ENCODE measurements around the gene MICU2.
A peak's percentile ranks its signal among the peaks of the same experiment; 100 is the strongest.

Gene MICU2

GRCh38 chr13:21603531-21604448 is at the start of gene MICU2:
TSS of gene MICU2 (minus strand) at chr13:21604170. CDS start at chr13:21604148, 22 bp downstream.
- TF ChIP-seq CTCF (conservative IDR thresholded peaks at IDR 0.05; ENCODE audit: low read length) = no peak
- H3K4me3 ChIP-seq (ENCODE audit: low read length) = peak within 1 kb of the TSS; percentile 85
- peak; percentile 92 for DNase-seq (ENCODE audit: low read depth)

GRCh38 chr13:21641629-21642028 is 37.7 kb upstream of the MICU2 start:
- H3K4me3 ChIP-seq (ENCODE audit: low read length) = no peak overlapping the region
- DNase-seq (ENCODE audit: low read depth) = no peak
- TF ChIP-seq CTCF (conservative IDR thresholded peaks at IDR 0.05; ENCODE audit: low read length) = no peak

GRCh38 chr13:21639561-21639960 is 35.6 kb upstream of the MICU2 start:
- TF ChIP-seq CTCF (conservative IDR thresholded peaks at IDR 0.05; ENCODE audit: low read length) = no peak

GRCh38 chr13:21638319-21639282 is 34.6 kb upstream of the MICU2 start:
- TF ChIP-seq CTCF (conservative IDR thresholded peaks at IDR 0.05; ENCODE audit: low read length) = peak; percentile 73
- peak; percentile 20 for DNase-seq (ENCODE audit: low read depth)
- H3K4me3 ChIP-seq (ENCODE audit: low read length) = no peak overlapping the region

More at GRCh38 chr13:21639561-21639960, 35.6 kb upstream of the MICU2 start:
- H3K4me3 ChIP-seq (ENCODE audit: low read length) = no peak overlapping the region
- DNase-seq (ENCODE audit: low read depth) = no peak

GRCh38 chr13:21637296-21637695 is 33.3 kb upstream of the MICU2 start:
- no peak overlapping the region for H3K4me3 ChIP-seq (ENCODE audit: low read length)
- no peak for DNase-seq (ENCODE audit: low read depth)
- no peak for TF ChIP-seq CTCF (conservative IDR thresholded peaks at IDR 0.05; ENCODE audit: low read length)

- no peak overlapping the region for H3K4me3 ChIP-seq (ENCODE audit: low read length)
- DNase-seq (ENCODE audit: low read depth) = no peak
- no peak for TF ChIP-seq CTCF (conservative IDR thresholded peaks at IDR 0.05; ENCODE audit: low read length)
Observed at GRCh38 chr13:21636656-21637055, 32.7 kb upstream of the MICU2 start.
